GM19043 (cell line): Measurements from ENCODE around the gene TAS2R16.
"Not testable (repeated sequence)": the region's sequence is repeated elsewhere in the genome, so short reads cannot be mapped to it uniquely, and the experiment has no call there.

Experiments
- ATAC-seq: cut with Tn5 transposase; IDR thresholded peaks from one replicate; pipeline ENCODE4 v1.9.1; 2021; ENCODE audit warnings: low read depth; ENCODE audit not compliant: unreplicated experiment

Gene TAS2R16

GRCh38 chr7:122974229-122974628 lies 21.3 kb downstream of the TAS2R16 start:
- ATAC-seq: no peak

GRCh38 chr7:122972056-122972455 lies 23.4 kb downstream of the TAS2R16 start:
- ATAC-seq: no peak

- ATAC-seq: no peak
Measured at GRCh38 chr7:122970740-122971725, 24.5 kb downstream of the TAS2R16 start.

- ATAC-seq: no peak
Measured at GRCh38 chr7:122968389-122968788, 27.1 kb downstream of the TAS2R16 start.

- ATAC-seq: no peak
Measured at GRCh38 chr7:122965306-122965705, 30.2 kb downstream of the TAS2R16 start.

- ATAC-seq: not testable (repeated sequence)
Measured at GRCh38 chr7:122953678-122954077, 41.8 kb downstream of the TAS2R16 start.

- ATAC-seq: no peak
Measured at GRCh38 chr7:122951006-122951405, 44.5 kb downstream of the TAS2R16 start.

GRCh38 chr7:122949186-122949585 lies 46.3 kb downstream of the TAS2R16 start:
- no peak for ATAC-seq
